ENCODE data around the gene MMP2. TPM values are rescaled to one million over a fixed set of nuclear protein-coding genes. Genes with fewer than 3 reads are reported as not detected.

The MMP2 gene
- total and polyA plus RNA-seq, 2 experiments from 2014 or later = 25.6 to 43.8 TPM

DNA sequence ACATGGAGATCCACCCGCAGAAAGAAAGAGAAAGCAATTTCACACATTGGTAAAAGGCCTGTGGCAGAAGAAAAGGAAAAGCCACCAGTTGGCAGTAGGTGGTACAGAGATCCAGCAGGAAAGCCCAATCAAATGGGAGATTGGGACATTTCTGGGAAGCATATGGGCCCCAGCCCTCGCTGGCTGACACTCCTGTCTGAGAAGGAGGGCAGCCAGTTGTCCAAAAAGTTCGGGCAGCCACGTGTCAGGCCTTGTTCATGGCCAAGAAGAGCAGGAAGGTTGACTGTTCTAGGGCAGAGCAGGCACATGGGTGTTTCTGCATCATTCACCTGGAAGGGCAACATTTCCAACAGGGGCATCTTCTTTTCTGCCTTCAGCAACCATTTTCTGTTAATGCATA is 45.0 kb upstream of the MMP2 start:
- H3K27ac ChIP-seq (ENCODE audit: low read depth) = no peak overlapping the region
- H3K79me2 ChIP-seq (replicated peaks; ENCODE audit: insufficient read depth) = no peaks in the 10 kb centered on the region
- H3K36me3 ChIP-seq (ENCODE audit: insufficient read depth) = no peaks in the 10 kb centered on the region
- H3K4me3 Mint-ChIP-seq = no peak overlapping the region
- H3K27ac Mint-ChIP-seq = no peak overlapping the region
- no peaks in the 10 kb centered on the region for H3K4me1 Mint-ChIP-seq
- ATAC-seq = no peak
- no peaks in the 10 kb centered on the region for H3K27me3 ChIP-seq (ENCODE audit: insufficient read depth)
- no peaks in the 10 kb centered on the region for H3K9me3 Mint-ChIP-seq
- H3F3A ChIP-seq (replicated peaks; ENCODE audit: low read depth) = no peaks in the 10 kb centered on the region
- DNase-seq (ENCODE audit: low spot score) = no peak
- H4K20me1 ChIP-seq (replicated peaks; ENCODE audit: insufficient read depth) = no peaks in the 10 kb centered on the region
- H3K9me2 ChIP-seq (ENCODE audit: insufficient read depth) = no peaks in the 10 kb centered on the region
- H3K27me3 Mint-ChIP-seq (ENCODE audit: insufficient read depth, low read depth, poor library complexity) = peaks cover 2% of the 10 kb centered on the region
- no peaks in the 10 kb centered on the region for H3K36me3 Mint-ChIP-seq (ENCODE audit: low read depth)
- H3K4me1 ChIP-seq (ENCODE audit: insufficient read depth) = no peaks in the 10 kb centered on the region
- no peak overlapping the region for H2AFZ ChIP-seq
- no peak overlapping the region for H3K4me3 ChIP-seq
- TF ChIP-seq POLR2AphosphoS5 (IDR thresholded peaks at IDR 0.05; ENCODE audit: low read depth) = no peak
- TF ChIP-seq, protein P1, sequence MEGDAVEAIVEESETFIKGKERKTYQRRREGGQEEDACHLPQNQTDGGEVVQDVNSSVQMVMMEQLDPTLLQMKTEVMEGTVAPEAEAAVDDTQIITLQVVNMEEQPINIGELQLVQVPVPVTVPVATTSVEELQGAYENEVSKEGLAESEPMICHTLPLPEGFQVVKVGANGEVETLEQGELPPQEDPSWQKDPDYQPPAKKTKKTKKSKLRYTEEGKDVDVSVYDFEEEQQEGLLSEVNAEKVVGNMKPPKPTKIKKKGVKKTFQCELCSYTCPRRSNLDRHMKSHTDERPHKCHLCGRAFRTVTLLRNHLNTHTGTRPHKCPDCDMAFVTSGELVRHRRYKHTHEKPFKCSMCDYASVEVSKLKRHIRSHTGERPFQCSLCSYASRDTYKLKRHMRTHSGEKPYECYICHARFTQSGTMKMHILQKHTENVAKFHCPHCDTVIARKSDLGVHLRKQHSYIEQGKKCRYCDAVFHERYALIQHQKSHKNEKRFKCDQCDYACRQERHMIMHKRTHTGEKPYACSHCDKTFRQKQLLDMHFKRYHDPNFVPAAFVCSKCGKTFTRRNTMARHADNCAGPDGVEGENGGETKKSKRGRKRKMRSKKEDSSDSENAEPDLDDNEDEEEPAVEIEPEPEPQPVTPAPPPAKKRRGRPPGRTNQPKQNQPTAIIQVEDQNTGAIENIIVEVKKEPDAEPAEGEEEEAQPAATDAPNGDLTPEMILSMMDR (conservative IDR thresholded peaks at IDR 0.05; ENCODE audit: low read depth in 2 of 2) = no peak
- no peak for TF ChIP-seq EZH2 (IDR thresholded peaks at IDR 0.05; ENCODE audit: low read depth, unreplicated experiment)
- no peak for TF ChIP-seq ZNF114 (CRISPR knock-in tag; IDR thresholded peaks at IDR 0.05)
- TF ChIP-seq ZNF331 (CRISPR knock-in tag; IDR thresholded peaks at IDR 0.05; ENCODE audit: low read depth) = no peak
- TF ChIP-seq, protein P2, sequence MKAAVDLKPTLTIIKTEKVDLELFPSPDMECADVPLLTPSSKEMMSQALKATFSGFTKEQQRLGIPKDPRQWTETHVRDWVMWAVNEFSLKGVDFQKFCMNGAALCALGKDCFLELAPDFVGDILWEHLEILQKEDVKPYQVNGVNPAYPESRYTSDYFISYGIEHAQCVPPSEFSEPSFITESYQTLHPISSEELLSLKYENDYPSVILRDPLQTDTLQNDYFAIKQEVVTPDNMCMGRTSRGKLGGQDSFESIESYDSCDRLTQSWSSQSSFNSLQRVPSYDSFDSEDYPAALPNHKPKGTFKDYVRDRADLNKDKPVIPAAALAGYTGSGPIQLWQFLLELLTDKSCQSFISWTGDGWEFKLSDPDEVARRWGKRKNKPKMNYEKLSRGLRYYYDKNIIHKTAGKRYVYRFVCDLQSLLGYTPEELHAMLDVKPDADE (IDR thresholded peaks at IDR 0.05) = no peak
- TF ChIP-seq EZH2phosphoT487 (IDR thresholded peaks at IDR 0.05; ENCODE audit: unreplicated experiment) = no peak
- TF ChIP-seq STAT1 (IDR thresholded peaks at IDR 0.05; ENCODE audit: unreplicated experiment) = no peak
- TF ChIP-seq NANOG (IDR thresholded peaks at IDR 0.05; ENCODE audit: borderline replicate concordance) = no peak
- TF ChIP-seq, protein P3, sequence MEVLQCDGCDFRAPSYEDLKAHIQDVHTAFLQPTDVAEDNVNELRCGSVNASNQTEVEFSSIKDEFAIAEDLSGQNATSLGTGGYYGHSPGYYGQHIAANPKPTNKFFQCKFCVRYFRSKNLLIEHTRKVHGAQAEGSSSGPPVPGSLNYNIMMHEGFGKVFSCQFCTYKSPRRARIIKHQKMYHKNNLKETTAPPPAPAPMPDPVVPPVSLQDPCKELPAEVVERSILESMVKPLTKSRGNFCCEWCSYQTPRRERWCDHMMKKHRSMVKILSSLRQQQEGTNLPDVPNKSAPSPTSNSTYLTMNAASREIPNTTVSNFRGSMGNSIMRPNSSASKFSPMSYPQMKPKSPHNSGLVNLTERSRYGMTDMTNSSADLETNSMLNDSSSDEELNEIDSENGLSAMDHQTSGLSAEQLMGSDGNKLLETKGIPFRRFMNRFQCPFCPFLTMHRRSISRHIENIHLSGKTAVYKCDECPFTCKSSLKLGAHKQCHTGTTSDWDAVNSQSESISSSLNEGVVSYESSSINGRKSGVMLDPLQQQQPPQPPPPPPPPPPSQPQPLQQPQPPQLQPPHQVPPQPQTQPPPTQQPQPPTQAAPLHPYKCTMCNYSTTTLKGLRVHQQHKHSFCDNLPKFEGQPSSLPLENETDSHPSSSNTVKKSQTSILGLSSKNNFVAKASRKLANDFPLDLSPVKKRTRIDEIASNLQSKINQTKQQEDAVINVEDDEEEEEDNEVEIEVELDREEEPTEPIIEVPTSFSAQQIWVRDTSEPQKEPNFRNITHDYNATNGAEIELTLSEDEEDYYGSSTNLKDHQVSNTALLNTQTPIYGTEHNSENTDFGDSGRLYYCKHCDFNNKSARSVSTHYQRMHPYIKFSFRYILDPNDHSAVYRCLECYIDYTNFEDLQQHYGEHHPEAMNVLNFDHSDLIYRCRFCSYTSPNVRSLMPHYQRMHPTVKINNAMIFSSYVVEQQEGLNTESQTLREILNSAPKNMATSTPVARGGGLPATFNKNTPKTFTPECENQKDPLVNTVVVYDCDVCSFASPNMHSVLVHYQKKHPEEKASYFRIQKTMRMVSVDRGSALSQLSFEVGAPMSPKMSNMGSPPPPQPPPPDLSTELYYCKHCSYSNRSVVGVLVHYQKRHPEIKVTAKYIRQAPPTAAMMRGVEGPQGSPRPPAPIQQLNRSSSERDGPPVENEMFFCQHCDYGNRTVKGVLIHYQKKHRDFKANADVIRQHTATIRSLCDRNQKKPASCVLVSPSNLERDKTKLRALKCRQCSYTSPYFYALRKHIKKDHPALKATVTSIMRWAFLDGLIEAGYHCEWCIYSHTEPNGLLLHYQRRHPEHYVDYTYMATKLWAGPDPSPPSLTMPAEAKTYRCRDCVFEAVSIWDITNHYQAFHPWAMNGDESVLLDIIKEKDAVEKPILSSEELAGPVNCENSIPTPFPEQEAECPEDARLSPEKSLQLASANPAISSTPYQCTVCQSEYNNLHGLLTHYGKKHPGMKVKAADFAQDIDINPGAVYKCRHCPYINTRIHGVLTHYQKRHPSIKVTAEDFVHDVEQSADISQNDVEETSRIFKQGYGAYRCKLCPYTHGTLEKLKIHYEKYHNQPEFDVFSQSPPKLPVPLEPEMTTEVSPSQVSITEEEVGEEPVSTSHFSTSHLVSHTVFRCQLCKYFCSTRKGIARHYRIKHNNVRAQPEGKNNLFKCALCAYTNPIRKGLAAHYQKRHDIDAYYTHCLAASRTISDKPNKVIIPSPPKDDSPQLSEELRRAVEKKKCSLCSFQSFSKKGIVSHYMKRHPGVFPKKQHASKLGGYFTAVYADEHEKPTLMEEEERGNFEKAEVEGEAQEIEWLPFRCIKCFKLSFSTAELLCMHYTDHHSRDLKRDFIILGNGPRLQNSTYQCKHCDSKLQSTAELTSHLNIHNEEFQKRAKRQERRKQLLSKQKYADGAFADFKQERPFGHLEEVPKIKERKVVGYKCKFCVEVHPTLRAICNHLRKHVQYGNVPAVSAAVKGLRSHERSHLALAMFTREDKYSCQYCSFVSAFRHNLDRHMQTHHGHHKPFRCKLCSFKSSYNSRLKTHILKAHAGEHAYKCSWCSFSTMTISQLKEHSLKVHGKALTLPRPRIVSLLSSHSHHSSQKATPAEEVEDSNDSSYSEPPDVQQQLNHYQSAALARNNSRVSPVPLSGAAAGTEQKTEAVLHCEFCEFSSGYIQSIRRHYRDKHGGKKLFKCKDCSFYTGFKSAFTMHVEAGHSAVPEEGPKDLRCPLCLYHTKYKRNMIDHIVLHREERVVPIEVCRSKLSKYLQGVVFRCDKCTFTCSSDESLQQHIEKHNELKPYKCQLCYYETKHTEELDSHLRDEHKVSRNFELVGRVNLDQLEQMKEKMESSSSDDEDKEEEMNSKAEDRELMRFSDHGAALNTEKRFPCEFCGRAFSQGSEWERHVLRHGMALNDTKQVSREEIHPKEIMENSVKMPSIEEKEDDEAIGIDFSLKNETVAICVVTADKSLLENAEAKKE (CRISPR knock-in tag; IDR thresholded peaks at IDR 0.05) = no peak
- TF ChIP-seq CREB1 (CRISPR knock-in tag; IDR thresholded peaks at IDR 0.05; ENCODE audit: low read depth) = no peak
- TF ChIP-seq JUNB (IDR thresholded peaks at IDR 0.05; ENCODE audit: unreplicated experiment) = no peak
- TF ChIP-seq, protein P4, sequence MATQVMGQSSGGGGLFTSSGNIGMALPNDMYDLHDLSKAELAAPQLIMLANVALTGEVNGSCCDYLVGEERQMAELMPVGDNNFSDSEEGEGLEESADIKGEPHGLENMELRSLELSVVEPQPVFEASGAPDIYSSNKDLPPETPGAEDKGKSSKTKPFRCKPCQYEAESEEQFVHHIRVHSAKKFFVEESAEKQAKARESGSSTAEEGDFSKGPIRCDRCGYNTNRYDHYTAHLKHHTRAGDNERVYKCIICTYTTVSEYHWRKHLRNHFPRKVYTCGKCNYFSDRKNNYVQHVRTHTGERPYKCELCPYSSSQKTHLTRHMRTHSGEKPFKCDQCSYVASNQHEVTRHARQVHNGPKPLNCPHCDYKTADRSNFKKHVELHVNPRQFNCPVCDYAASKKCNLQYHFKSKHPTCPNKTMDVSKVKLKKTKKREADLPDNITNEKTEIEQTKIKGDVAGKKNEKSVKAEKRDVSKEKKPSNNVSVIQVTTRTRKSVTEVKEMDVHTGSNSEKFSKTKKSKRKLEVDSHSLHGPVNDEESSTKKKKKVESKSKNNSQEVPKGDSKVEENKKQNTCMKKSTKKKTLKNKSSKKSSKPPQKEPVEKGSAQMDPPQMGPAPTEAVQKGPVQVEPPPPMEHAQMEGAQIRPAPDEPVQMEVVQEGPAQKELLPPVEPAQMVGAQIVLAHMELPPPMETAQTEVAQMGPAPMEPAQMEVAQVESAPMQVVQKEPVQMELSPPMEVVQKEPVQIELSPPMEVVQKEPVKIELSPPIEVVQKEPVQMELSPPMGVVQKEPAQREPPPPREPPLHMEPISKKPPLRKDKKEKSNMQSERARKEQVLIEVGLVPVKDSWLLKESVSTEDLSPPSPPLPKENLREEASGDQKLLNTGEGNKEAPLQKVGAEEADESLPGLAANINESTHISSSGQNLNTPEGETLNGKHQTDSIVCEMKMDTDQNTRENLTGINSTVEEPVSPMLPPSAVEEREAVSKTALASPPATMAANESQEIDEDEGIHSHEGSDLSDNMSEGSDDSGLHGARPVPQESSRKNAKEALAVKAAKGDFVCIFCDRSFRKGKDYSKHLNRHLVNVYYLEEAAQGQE (IDR thresholded peaks at IDR 0.05; ENCODE audit: unreplicated experiment) = no peak
- H3K4me2 ChIP-seq = no peak overlapping the region

All from GM23338 (cell line).